ENCODE results near the gene EIF4E2.

The EIF4E2 gene, protein sequence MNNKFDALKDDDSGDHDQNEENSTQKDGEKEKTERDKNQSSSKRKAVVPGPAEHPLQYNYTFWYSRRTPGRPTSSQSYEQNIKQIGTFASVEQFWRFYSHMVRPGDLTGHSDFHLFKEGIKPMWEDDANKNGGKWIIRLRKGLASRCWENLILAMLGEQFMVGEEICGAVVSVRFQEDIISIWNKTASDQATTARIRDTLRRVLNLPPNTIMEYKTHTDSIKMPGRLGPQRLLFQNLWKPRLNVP

GRCh38 chr2:232550354-232551249 is at the start of gene EIF4E2, which contains the start of gene TIGD1:
Gene EIF4E2 (plus strand): TSS chr2:232550689. CDS start chr2:232550725, 36 bp downstream.
Gene TIGD1 (minus strand): TSS chr2:232550557. CDS start chr2:232549882, 675 bp downstream.
- peak; percentile 92 for DNase-seq

- no peak for DNase-seq
Measured at GRCh38 chr2:232501331-232501771, 49.1 kb upstream of the EIF4E2 start.

DNA sequence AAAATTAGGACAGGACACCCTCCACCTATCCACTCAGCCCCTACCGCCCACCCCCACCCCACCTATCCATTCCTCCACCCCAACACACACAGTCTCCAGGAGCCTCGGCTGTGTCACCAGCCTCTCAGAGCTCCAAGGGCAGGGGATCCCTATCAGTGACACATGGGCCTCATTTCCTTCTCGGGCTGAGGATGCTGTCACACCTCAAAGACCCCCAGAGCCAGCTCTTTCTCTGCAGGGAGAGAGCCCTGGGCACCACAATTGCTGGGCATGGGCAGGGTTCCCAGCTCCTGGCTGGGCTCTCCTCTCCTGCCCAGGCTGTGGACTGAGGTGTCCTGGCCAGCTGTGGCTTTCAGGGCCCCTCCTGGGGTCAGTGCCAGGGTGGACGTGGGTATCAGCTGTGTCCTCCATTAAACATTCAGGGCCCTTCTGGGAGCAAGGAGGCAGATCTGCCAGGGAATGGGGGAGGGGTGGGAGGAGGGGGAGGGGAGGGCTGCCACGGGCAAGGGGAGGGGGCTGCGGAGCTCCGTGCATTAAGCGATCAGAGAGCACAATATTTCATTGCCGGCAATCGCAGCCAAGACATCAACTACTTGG is 48.6 kb upstream of the EIF4E2 start:
- DNase-seq, result no peak

GRCh38 chr2:232502511-232502910 is 48.0 kb upstream of the EIF4E2 start:
- no peak for DNase-seq

- DNase-seq, result no peak
Measured at GRCh38 chr2:232502911-232503808, 47.3 kb upstream of the EIF4E2 start.

- no peak for DNase-seq
Measured at GRCh38 chr2:232503809-232504323, 46.6 kb upstream of the EIF4E2 start.

GRCh38 chr2:232504438-232504837 is 46.1 kb upstream of the EIF4E2 start:
- no peak for DNase-seq

DNA sequence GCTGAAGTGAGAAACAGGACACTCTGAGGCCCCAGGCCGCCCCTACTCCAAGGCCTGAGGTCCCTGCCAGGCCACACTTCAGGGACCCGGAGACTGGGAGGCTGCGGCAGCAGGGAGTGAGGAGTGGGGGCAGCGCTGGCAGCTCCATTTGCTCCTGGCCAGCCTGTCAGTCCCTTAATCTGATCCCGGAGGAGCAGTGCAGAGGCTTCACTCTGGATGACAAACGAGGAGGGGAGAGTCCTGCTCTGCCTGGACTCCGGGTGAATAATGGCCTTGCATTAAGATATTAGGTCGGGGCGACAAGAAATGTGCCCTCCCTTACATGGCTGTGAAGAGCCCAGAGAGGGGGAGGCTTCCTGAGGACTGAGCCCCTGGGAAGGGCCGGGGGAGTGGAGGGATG is 44.6 kb upstream of the EIF4E2 start:
- DNase-seq, result no peak

- DNase-seq, result no peak
Measured at GRCh38 chr2:232506709-232507108, 43.8 kb upstream of the EIF4E2 start.

DNA sequence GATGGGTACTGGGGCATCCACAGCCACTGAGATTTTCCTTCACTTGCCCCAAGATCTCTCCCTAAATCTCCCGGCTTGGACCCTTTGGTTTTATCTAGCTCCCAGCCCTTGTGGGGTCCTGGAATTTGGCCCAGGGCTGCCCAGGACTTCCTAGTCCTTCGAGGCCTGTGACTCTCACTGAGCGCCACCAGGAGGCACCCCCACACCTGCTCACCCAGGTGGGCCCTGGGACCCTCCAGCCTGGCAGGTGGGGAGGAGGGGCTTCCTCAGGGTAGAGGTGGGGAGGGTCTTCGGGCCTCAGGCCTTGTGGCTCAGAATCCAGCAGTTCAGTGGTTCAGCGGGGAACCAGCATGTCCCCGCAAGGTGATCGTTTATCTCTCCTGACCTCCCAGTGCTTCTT is 42.2 kb upstream of the EIF4E2 start:
- no peak for DNase-seq

DNA sequence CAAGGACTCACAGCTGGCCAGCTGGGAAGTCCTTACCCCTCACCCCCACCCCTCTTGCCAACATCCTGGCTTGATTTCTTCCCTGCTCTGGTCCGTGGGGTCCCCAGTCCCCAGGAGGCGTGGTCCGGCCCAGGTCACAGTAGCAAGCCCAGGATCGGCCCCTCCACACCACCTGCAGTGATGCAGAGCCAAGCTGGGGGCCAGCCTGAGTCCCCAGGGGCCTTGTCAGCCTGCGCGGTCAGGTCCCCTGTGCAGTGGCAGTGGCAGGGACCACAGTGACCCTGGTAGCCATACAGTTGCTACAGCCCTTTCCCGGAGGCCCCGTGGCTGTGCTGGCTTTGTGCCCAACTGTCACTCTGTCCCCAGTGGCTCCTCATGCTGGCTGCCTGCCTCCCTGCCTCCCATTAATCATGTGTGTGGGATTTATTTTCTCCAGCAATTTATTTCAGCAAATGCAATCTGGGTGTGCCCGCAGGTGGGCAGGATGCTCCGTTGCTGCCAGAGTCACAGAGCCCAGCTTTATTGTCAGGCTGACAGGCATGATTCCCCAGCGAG is 39.1 kb upstream of the EIF4E2 start:
- DNase-seq, result no peak

GRCh38 chr2:232512602-232513001 is 37.9 kb upstream of the EIF4E2 start:
- DNase-seq, result no peak

DNA sequence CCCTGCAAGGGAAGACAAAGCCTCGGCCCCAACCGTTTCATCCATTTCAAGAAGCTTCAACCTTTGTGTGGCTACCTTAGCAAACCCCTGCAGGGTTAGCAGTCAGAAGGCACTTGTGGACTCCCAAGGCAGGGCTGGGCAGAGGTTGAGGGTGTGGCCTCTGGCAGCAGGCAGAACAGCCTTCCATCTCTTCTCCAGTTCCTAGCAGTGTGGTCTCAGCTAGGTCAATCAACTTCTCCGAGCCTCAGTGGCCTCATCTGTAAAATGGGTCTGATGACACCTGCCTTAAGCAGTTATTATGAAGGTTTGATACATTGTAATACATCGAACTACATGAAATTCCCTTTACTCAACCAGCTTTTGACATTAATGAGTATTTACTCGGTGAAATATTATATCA is 37.1 kb upstream of the EIF4E2 start:
- DNase-seq, result no peak

DNA sequence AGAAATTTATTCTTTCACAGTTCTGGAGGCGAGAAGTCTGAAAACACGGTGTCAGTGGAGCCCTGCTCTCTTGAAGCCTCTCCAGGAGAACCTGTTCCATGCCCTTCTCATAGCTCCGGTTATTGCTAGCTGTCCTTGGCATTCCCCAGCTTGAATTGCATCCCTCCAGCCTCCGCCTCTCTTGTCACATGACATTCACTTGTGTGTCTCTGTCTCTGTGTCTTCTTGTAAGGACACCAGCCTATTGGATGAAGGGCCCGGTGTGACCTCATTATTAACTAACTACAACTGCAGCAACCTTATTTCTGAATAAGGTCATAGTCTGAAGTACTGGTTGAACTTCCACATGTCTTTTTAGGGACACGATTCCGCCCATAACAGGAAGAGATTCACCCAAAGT is 34.9 kb upstream of the EIF4E2 start:
- DNase-seq, result no peak

- no peak for DNase-seq
Measured at GRCh38 chr2:232516551-232516950, 33.9 kb upstream of the EIF4E2 start.

GRCh38 chr2:232518844-232519243 is 31.6 kb upstream of the EIF4E2 start:
- DNase-seq, result no peak

- no peak for DNase-seq
Measured at GRCh38 chr2:232519581-232520438, 30.7 kb upstream of the EIF4E2 start, which contains the start of gene PRSS56. Gene PRSS56 (plus strand): TSS chr2:232520388. CDS start chr2:232520599, 211 bp downstream.

GRCh38 chr2:232520489-232520888 is 30.0 kb upstream of the EIF4E2 start:
- no peak for DNase-seq

- no peak for DNase-seq
Measured at GRCh38 chr2:232521098-232521497, 29.4 kb upstream of the EIF4E2 start.

- DNase-seq, result peak; percentile 20
Measured at GRCh38 chr2:232521959-232522622, 28.4 kb upstream of the EIF4E2 start.

Measured in hematopoietic multipotent progenitor cell treated with erythropoietin and hydrocortisone succinate and interleukin-3 and kit ligand, for 8 days (in vitro differentiated cells).